Chondrocyte (in vitro differentiated cells): Measurements from ENCODE around the gene WDR41. TPM values are rescaled to one million over a fixed set of nuclear protein-coding genes. Genes with fewer than 3 reads are reported as not detected.

ENCODE experiments used
- DNase-seq: peaks from one replicate; pipeline ENCODE4 v3.0.0; 2021; ENCODE audit warnings: mixed read lengths, low spot score
- H3K27ac Mint-ChIP-seq: one replicate; pipeline ENCODE4 v1.8.0; 2021; ENCODE audit warnings: mild to moderate bottlenecking, moderate library complexity, mixed read lengths; ENCODE audit not compliant: unreplicated experiment
- H3K27me3 Mint-ChIP-seq: 2 replicates; pipeline ENCODE4 v1.8.0; 2021; ENCODE audit warnings: low read depth, mixed read lengths
- H3K36me3 Mint-ChIP-seq: 2 replicates; pipeline ENCODE4 v1.8.0; 2021; ENCODE audit warnings: low read depth, mixed read lengths
- H3K4me1 Mint-ChIP-seq: 2 replicates; pipeline ENCODE4 v1.8.0; 2021; ENCODE audit warnings: low read depth, mild to moderate bottlenecking, mixed read lengths
- H3K4me3 Mint-ChIP-seq: one replicate; pipeline ENCODE4 v1.8.0; 2021; ENCODE audit warnings: mild to moderate bottlenecking, moderate library complexity, mixed read lengths; ENCODE audit not compliant: unreplicated experiment
- H3K9me3 Mint-ChIP-seq: 2 replicates; pipeline ENCODE4 v1.8.0; 2021; ENCODE audit warnings: low read depth, mixed read lengths
- total RNA-seq: library from RNA; stranded (reverse); gene quantifications from 3 replicates; pipeline ENCODE4 v1.2.1, GENCODE V29; 2021
- TF ChIP-seq, protein P1 (sequence below): fragments of 200-600 bp; sonication (generic); IDR thresholded peaks from 2 replicates; pipeline ENCODE4 v1.5.0; 2021; ENCODE audit warnings: antibody characterized with exemption, mild to moderate bottlenecking, moderate library complexity

Gene WDR41
- total RNA-seq, 1 donor from 2014 or later, result 124 TPM

GRCh38 chr5:77444356-77444755 lies 47.8 kb downstream of the WDR41 start:
- TF ChIP-seq, protein P1, sequence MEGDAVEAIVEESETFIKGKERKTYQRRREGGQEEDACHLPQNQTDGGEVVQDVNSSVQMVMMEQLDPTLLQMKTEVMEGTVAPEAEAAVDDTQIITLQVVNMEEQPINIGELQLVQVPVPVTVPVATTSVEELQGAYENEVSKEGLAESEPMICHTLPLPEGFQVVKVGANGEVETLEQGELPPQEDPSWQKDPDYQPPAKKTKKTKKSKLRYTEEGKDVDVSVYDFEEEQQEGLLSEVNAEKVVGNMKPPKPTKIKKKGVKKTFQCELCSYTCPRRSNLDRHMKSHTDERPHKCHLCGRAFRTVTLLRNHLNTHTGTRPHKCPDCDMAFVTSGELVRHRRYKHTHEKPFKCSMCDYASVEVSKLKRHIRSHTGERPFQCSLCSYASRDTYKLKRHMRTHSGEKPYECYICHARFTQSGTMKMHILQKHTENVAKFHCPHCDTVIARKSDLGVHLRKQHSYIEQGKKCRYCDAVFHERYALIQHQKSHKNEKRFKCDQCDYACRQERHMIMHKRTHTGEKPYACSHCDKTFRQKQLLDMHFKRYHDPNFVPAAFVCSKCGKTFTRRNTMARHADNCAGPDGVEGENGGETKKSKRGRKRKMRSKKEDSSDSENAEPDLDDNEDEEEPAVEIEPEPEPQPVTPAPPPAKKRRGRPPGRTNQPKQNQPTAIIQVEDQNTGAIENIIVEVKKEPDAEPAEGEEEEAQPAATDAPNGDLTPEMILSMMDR, result no peak
- no peak for DNase-seq
- Mint-ChIP-seq H3K27me3 (no peaks in the 10 kb centered on the region), H3K4me1 (peaks cover 7% of the 10 kb centered on the region), H3K36me3 (peaks cover 29% of the 10 kb centered on the region), H3K4me3 (no peak overlapping the region), H3K9me3 (peaks cover 9% of the 10 kb centered on the region), H3K27ac (no peak overlapping the region)

- Mint-ChIP-seq H3K27ac (peak overlapping the region; percentile 25), H3K9me3 (peaks cover 9% of the 10 kb centered on the region), H3K4me1 (peaks cover 5% of the 10 kb centered on the region), H3K36me3 (peaks cover 27% of the 10 kb centered on the region), H3K4me3 (no peak overlapping the region), H3K27me3 (no peaks in the 10 kb centered on the region)
- TF ChIP-seq, protein P1, result no peak
- no peak for DNase-seq
These were observed 48.4 kb downstream of the WDR41 start for GRCh38 chr5:77443670-77444069.

- TF ChIP-seq, protein P1, result no peak
- no peak overlapping the region for H3K27ac Mint-ChIP-seq
- H3K9me3 Mint-ChIP-seq, result no peaks in the 10 kb centered on the region
- H3K4me3 Mint-ChIP-seq, result no peak overlapping the region
- H3K27me3 Mint-ChIP-seq, result no peaks in the 10 kb centered on the region
- DNase-seq, result no peak
- peaks cover 22% of the 10 kb centered on the region for H3K36me3 Mint-ChIP-seq
- no peaks in the 10 kb centered on the region for H3K4me1 Mint-ChIP-seq
These were observed 54.0 kb downstream of the WDR41 start for GRCh38 chr5:77438071-77438470.

GRCh38 chr5:77437194-77437593 lies 54.9 kb downstream of the WDR41 start:
- Mint-ChIP-seq H3K27me3 (no peaks in the 10 kb centered on the region), H3K4me3 (no peak overlapping the region), H3K4me1 (no peaks in the 10 kb centered on the region), H3K36me3 (peaks cover 28% of the 10 kb centered on the region), H3K9me3 (no peaks in the 10 kb centered on the region), H3K27ac (no peak overlapping the region)
- DNase-seq, result no peak
- TF ChIP-seq, protein P1, result peak; percentile 74

DNA sequence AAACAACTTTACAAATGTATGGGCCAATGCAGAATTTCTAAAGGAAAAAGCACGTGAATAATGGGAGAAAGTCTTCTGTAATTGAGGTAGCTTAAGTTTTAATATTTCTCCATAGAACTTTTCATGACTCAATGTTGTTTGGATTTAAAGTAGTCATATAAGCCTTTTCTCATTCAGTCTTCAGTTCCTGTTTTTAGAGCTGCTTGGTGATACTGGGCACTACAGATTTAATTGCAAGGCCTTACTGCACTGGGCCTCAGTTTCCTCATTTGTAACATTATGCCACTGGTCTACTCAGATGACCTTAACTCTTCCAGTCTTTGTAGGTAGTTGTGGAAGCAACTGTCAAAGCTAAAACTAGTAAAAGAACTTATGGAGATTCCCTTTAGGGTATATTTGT lies 60.4 kb downstream of the WDR41 start:
- Mint-ChIP-seq H3K9me3 (no peaks in the 10 kb centered on the region), H3K27me3 (no peaks in the 10 kb centered on the region), H3K4me1 (peaks cover 36% of the 10 kb centered on the region), H3K27ac (no peak overlapping the region), H3K4me3 (no peak overlapping the region), H3K36me3 (peaks cover 37% of the 10 kb centered on the region)
- TF ChIP-seq, protein P1, result no peak
- DNase-seq, result no peak
